Mammary epithelial cell (primary cell): Measurements from ENCODE around the gene CRYBG2.

Source experiments
- CTCF ChIP-seq, 2 donors: IDR thresholded peaks in 1 of 2; conservative IDR thresholded peaks in 1 of 2; 2 replicates each; pipeline ENCODE4 v1.5.1; 2011 to 2012; ENCODE audit warnings: inconsistent platforms in 2 of 2, low read length in 2 of 2, mild to moderate bottlenecking in 2 of 2, control low read depth in 1 of 2, low read depth in 1 of 2; ENCODE audit not compliant: insufficient read depth in 1 of 2; ENCODE audit errors: extremely low read depth in 1 of 2
- EZH2 ChIP-seq: IDR thresholded peaks from 2 replicates; pipeline ENCODE4 v1.6.1; 2012; ENCODE audit warnings: low read length, inconsistent platforms, borderline replicate concordance

- TF ChIP-seq CTCF (conservative IDR thresholded peaks at IDR 0.05 in 1 of 2, IDR thresholded peaks at IDR 0.05 in 1 of 2; ENCODE audit: extremely low read depth in 1 of 2, insufficient read depth in 1 of 2, low read depth in 1 of 2, low read length in 2 of 2) (no peak), EZH2 (no peak)
These were observed at the start of gene CRYBG2 for GRCh38 chr1:26353976-26354820.
